Measurements from ENCODE around the gene TSPAN5. TPM values are rescaled to one million over a fixed set of nuclear protein-coding genes. Genes with fewer than 3 reads are reported as not detected.

TSPAN5 gene
- total RNA-seq, 6 experiments from 2014 or later = 59.6 to 75.4 (median 67.6) TPM

GRCh38 chr4:98624642-98625041 lies 33.8 kb downstream of the TSPAN5 start:
- H3K4me3 Mint-ChIP-seq = peak overlapping the region; percentile 60; the same call in 1 of the 2 replicates
- peaks cover 91% of the 10 kb centered on the region for H3K4me1 Mint-ChIP-seq (ENCODE audit: low read depth)
- H3K36me3 Mint-ChIP-seq (ENCODE audit: low read depth) = peaks cover 13% of the 10 kb centered on the region
- peaks cover 4% of the 10 kb centered on the region for H3K9me3 Mint-ChIP-seq
- TF ChIP-seq, protein P1, sequence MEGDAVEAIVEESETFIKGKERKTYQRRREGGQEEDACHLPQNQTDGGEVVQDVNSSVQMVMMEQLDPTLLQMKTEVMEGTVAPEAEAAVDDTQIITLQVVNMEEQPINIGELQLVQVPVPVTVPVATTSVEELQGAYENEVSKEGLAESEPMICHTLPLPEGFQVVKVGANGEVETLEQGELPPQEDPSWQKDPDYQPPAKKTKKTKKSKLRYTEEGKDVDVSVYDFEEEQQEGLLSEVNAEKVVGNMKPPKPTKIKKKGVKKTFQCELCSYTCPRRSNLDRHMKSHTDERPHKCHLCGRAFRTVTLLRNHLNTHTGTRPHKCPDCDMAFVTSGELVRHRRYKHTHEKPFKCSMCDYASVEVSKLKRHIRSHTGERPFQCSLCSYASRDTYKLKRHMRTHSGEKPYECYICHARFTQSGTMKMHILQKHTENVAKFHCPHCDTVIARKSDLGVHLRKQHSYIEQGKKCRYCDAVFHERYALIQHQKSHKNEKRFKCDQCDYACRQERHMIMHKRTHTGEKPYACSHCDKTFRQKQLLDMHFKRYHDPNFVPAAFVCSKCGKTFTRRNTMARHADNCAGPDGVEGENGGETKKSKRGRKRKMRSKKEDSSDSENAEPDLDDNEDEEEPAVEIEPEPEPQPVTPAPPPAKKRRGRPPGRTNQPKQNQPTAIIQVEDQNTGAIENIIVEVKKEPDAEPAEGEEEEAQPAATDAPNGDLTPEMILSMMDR (IDR thresholded peaks at IDR 0.05) = no peak
- H3K27ac Mint-ChIP-seq = peak overlapping the region; percentile 76
- H3K27me3 Mint-ChIP-seq (ENCODE audit: insufficient read depth) = peaks cover 3% of the 10 kb centered on the region
- DNase-seq = no peak

DNA sequence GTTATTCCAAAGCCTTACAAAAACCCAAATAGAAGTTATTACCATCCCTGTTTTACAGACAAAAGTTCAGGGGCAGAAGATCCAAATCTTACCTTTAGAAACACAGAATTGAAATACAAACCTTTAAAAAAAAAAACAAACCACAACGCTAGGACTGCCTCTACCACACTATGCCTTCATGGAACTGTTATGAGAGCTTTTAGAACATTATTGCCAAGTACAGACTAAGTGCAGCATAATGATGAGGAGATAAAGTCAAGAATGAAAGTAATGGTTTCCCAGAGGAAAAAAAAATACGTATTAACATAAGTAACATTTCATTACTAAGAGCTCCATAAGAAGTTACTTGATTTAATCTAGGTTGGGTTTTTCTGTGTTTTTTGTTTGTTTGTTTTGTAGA lies 34.3 kb downstream of the TSPAN5 start:
- DNase-seq = no peak
- H3K4me1 Mint-ChIP-seq (ENCODE audit: low read depth) = peaks cover 91% of the 10 kb centered on the region
- TF ChIP-seq, protein P1 (IDR thresholded peaks at IDR 0.05) = no peak
- H3K36me3 Mint-ChIP-seq (ENCODE audit: low read depth) = peaks cover 10% of the 10 kb centered on the region
- peaks cover 3% of the 10 kb centered on the region for H3K27me3 Mint-ChIP-seq (ENCODE audit: insufficient read depth)
- peaks cover 4% of the 10 kb centered on the region for H3K9me3 Mint-ChIP-seq
- H3K4me3 Mint-ChIP-seq = peak overlapping the region; percentile 8; the same call in 1 of the 2 replicates
- peak overlapping the region; percentile 76 for H3K27ac Mint-ChIP-seq

DNA sequence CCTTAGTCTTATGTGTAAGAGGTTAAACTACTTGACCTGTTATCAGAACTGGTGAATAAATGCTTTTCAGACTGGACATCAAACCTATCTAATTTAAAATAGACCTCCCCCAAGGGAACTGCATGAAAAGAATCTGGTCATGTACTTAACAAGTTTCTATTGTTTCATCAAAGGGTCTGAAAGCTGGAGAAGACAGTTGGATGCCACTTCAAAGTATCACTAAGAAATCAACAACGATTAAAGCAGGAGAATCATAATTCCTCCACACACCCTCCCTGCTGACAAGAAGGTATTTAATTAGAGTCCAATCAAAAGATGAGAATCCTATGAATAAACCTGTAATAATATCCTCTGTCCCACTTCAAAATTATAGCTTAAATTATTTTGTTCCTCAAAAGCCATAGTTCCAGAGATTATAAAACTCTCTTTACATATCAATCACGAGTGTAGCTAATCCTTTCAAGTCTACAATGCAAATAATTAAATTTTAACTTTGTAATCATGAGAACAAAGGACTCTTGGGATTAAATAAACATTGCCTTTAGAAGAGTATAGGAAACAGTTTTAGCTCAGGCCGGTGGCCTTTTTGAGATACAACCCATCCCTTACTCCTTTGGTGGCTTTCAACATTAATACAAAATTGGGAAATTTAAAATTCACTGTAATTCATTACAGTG lies 35.1 kb downstream of the TSPAN5 start:
- H3K9me3 Mint-ChIP-seq = no peaks in the 10 kb centered on the region
- H3K4me1 Mint-ChIP-seq (ENCODE audit: low read depth) = peaks cover 93% of the 10 kb centered on the region
- H3K27ac Mint-ChIP-seq = peak overlapping the region; percentile 22; the same call in 1 of the 2 replicates
- TF ChIP-seq, protein P1 (IDR thresholded peaks at IDR 0.05) = no peak
- peaks cover 5% of the 10 kb centered on the region; the same call in 1 of the 2 replicates for H3K36me3 Mint-ChIP-seq (ENCODE audit: low read depth)
- H3K4me3 Mint-ChIP-seq = no peak overlapping the region
- DNase-seq = no peak
- H3K27me3 Mint-ChIP-seq (ENCODE audit: insufficient read depth) = peaks cover 3% of the 10 kb centered on the region

DNA sequence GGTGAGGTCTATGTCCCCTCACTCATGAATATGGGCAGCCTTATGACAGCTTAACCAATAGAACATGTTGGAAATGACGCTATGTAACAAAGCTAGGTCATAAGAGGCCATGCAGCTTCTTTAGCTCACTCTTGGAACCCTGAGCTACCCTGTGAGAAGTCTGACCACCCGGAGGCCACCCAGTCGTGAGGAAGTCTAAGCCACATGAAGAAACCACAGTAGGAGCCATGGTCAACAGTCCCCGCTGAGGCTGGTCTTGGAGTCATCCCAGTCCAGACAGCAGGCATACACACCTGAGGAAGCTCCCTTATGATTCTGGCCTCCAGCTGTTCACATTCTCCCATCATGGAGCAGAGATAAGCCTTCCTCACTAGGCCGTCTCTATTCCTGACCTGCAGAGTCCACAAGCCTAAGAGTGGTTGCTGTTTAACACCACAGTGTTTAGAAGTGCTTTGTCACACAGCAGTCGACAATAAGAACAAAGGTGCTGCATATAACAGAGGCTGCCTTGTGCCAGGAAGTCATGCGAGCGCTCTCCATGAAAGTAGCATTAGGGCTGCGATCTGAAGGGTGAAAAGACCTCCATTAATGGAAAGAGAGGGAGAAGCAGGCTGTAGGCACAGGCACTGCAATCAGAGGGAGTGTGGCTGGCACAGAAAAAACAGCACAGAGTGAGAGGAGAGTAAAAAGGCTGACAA lies 38.2 kb downstream of the TSPAN5 start:
- Mint-ChIP-seq H3K27me3 (ENCODE audit: insufficient read depth) (no peaks in the 10 kb centered on the region), H3K9me3 (no peaks in the 10 kb centered on the region), H3K27ac (peak overlapping the region; percentile 17; the same call in 1 of the 2 replicates), H3K4me1 (ENCODE audit: low read depth) (peaks cover 88% of the 10 kb centered on the region), H3K4me3 (no peak overlapping the region), H3K36me3 (ENCODE audit: low read depth) (peaks cover 5% of the 10 kb centered on the region; the same call in 1 of the 2 replicates)
- TF ChIP-seq, protein P1 (IDR thresholded peaks at IDR 0.05) = no peak
- no peak for DNase-seq

DNA sequence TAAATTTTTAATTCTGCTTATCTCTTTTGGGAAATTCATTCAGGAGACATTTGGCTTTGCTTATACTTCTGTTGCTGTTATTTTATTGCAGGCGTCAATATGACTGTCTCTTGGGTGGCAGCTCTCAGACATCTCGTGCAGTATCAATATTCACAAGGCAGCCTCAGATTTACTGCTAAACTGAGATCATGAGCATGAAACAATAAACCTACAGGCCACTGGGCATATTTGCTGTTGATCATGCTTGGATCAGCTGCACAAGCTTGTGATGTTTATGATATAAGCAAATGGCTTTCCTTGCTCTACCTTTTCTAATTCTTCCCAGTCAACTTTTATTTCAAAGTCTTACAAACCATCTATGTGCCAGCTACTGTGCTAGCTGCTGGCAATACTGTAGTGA lies 39.2 kb downstream of the TSPAN5 start:
- no peak for DNase-seq
- peaks cover 3% of the 10 kb centered on the region; the same call in 1 of the 2 replicates for H3K36me3 Mint-ChIP-seq (ENCODE audit: low read depth)
- peak overlapping the region; percentile 48; the same call in 1 of the 2 replicates for H3K27ac Mint-ChIP-seq
- no peaks in the 10 kb centered on the region for H3K9me3 Mint-ChIP-seq
- peaks cover 88% of the 10 kb centered on the region for H3K4me1 Mint-ChIP-seq (ENCODE audit: low read depth)
- H3K27me3 Mint-ChIP-seq (ENCODE audit: insufficient read depth) = no peaks in the 10 kb centered on the region
- H3K4me3 Mint-ChIP-seq = peak overlapping the region; percentile 6; the same call in 1 of the 2 replicates
- TF ChIP-seq, protein P1 (IDR thresholded peaks at IDR 0.05) = no peak

Data from HFFc6 (cell line).